GM21367 (cell line): ENCODE measurements around the gene MLLT3.

Source experiments
- ATAC-seq: cut with Tn5 transposase; IDR thresholded peaks from one replicate; pipeline ENCODE4 v1.9.1; 2021; ENCODE audit not compliant: unreplicated experiment

MLLT3 gene

GRCh38 chr9:20391208-20391607 is 231.1 kb downstream of the MLLT3 start:
- no peak for ATAC-seq

GRCh38 chr9:20390400-20390799 is 231.9 kb downstream of the MLLT3 start:
- no peak for ATAC-seq

GRCh38 chr9:20387062-20387461 is 235.2 kb downstream of the MLLT3 start:
- no peak for ATAC-seq

GRCh38 chr9:20384642-20385041 is 237.7 kb downstream of the MLLT3 start:
- ATAC-seq, result no peak

- peak; percentile 49 for ATAC-seq
Observed at GRCh38 chr9:20382460-20383071, 239.7 kb downstream of the MLLT3 start.

GRCh38 chr9:20380546-20380945 is 241.8 kb downstream of the MLLT3 start:
- no peak for ATAC-seq

GRCh38 chr9:20379804-20380225 is 242.5 kb downstream of the MLLT3 start:
- ATAC-seq, result no peak

- ATAC-seq, result no peak
Observed at GRCh38 chr9:20378851-20379250, 243.4 kb downstream of the MLLT3 start.

- no peak for ATAC-seq
Observed at GRCh38 chr9:20377790-20378189, 244.5 kb downstream of the MLLT3 start.

- no peak for ATAC-seq
Observed at GRCh38 chr9:20376731-20377375, 245.4 kb downstream of the MLLT3 start.

- ATAC-seq, result no peak
Observed at GRCh38 chr9:20376042-20376441, 246.3 kb downstream of the MLLT3 start.

GRCh38 chr9:20373263-20373662 is 249.0 kb downstream of the MLLT3 start:
- ATAC-seq, result no peak

- no peak for ATAC-seq
Observed at GRCh38 chr9:20369391-20369790, 252.9 kb downstream of the MLLT3 start.

GRCh38 chr9:20367855-20368254 is 254.4 kb downstream of the MLLT3 start:
- no peak for ATAC-seq

- ATAC-seq, result no peak
Observed at GRCh38 chr9:20364959-20365358, 257.3 kb downstream of the MLLT3 start.

- ATAC-seq, result no peak
Observed at GRCh38 chr9:20363233-20363632, 259.1 kb downstream of the MLLT3 start.

GRCh38 chr9:20361656-20362570 is 260.4 kb downstream of the MLLT3 start:
- ATAC-seq, result peak; percentile 68

- ATAC-seq, result no peak
Observed at GRCh38 chr9:20361229-20361628, 261.1 kb downstream of the MLLT3 start.

- ATAC-seq, result no peak
Observed at GRCh38 chr9:20358207-20358606, 264.1 kb downstream of the MLLT3 start.

- ATAC-seq, result no peak
Observed at GRCh38 chr9:20357037-20357432, 265.3 kb downstream of the MLLT3 start.

GRCh38 chr9:20356403-20357036 is 265.8 kb downstream of the MLLT3 start:
- peak; percentile 51 for ATAC-seq
